Thyroid gland (tissue), 4 donors: ENCODE measurements around the gene NCKAP5. TPM values are rescaled to one million over a fixed set of nuclear protein-coding genes. Genes with fewer than 3 reads are reported as not detected.

Experiments
- DNase-seq, 2 donors: peaks; one replicate each; pipeline ENCODE4 v3.0.0-alpha.2; 2019
- H3K27ac ChIP-seq, 3 donors: fragments of 200-600 bp; sonication (generic); 1 replicate in 2 of 3; 2 replicates in 1 of 3; pipeline ENCODE4 v1.5.1; 2016 to 2019; ENCODE audit warnings: mild to moderate bottlenecking in 1 of 3, moderate library complexity in 1 of 3
- H3K27me3 ChIP-seq: fragments of 200-600 bp; sonication (generic); one replicate; pipeline ENCODE4 v1.5.1; 2019
- H3K36me3 ChIP-seq, 2 donors: fragments of 200-600 bp; sonication (generic); one replicate each; pipeline ENCODE4 v1.5.1; 2016 to 2019
- H3K4me1 ChIP-seq, 2 donors: fragments of 200-600 bp; sonication (generic); one replicate each; pipeline ENCODE4 v1.5.1; 2017 to 2019
- H3K4me3 ChIP-seq, 3 donors: fragments of 200-600 bp; sonication (generic); replicated peaks in 1 of 3; 1 replicate in 2 of 3; 2 replicates in 1 of 3; pipeline ENCODE4 v1.5.1; 2016; ENCODE audit warnings: mild to moderate bottlenecking in 1 of 3
- H3K9me3 ChIP-seq: fragments of 200-600 bp; sonication (generic); one replicate; pipeline ENCODE4 v1.5.1; 2017
- POLR2A ChIP-seq, 2 donors: fragments of 450-650 bp; IDR thresholded peaks; one replicate each; pipeline ENCODE4 v1.6.1; 2017; ENCODE audit warnings: antibody characterized with exemption in 2 of 2, mild to moderate bottlenecking in 2 of 2, moderate library complexity in 1 of 2
- WGBS, 2 donors: methylation state at CpG; one replicate each; pipeline ENCODE4 v1.1.5; 2017; 5-methylcytosine and 5-hydroxymethylcytosine counted together
- intact Hi-C: fragments of 100-400 bp; cut with DNase I; formaldehyde crosslinking; loops from one replicate; pipeline ENCODE4 v1.15.1; 2023
- total RNA-seq, 4 donors: library from RNA; depleted of rRNA; stranded (reverse); fragments of >200 nt; gene quantifications; one replicate each; pipeline ENCODE4 v1.2.3, GENCODE V29; 2016
- TF ChIP-seq, protein P1 (sequence below), 6 experiments: fragments of 200-600 bp in 3 of 6; fragments of 450-650 bp in 3 of 6; sonication (generic) in 3 of 6; IDR thresholded peaks; one replicate each; pipeline ENCODE4 v1.5.1; 2016 to 2019; ENCODE audit warnings: antibody characterized with exemption in 6 of 6, mild to moderate bottlenecking in 2 of 6, inconsistent platforms in 1 of 6, moderate library complexity in 1 of 6

Gene NCKAP5
- total RNA-seq, 4 donors from 2014 or later, result 0.45 to 1.2 (median 0.76) TPM

GRCh38 chr2:133331436-133331835, 236.8 kb downstream of the NCKAP5 start:
- TF ChIP-seq, protein P1, sequence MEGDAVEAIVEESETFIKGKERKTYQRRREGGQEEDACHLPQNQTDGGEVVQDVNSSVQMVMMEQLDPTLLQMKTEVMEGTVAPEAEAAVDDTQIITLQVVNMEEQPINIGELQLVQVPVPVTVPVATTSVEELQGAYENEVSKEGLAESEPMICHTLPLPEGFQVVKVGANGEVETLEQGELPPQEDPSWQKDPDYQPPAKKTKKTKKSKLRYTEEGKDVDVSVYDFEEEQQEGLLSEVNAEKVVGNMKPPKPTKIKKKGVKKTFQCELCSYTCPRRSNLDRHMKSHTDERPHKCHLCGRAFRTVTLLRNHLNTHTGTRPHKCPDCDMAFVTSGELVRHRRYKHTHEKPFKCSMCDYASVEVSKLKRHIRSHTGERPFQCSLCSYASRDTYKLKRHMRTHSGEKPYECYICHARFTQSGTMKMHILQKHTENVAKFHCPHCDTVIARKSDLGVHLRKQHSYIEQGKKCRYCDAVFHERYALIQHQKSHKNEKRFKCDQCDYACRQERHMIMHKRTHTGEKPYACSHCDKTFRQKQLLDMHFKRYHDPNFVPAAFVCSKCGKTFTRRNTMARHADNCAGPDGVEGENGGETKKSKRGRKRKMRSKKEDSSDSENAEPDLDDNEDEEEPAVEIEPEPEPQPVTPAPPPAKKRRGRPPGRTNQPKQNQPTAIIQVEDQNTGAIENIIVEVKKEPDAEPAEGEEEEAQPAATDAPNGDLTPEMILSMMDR (IDR thresholded peaks at IDR 0.05), result no peak
- TF ChIP-seq POLR2A (IDR thresholded peaks at IDR 0.05), result no peak
- Histone ChIP-seq H3K4me1 (peaks cover 0 to 3% of the 10 kb centered on the region in 2 donors), H3K4me3 (no peak overlapping the region), H3K36me3 (no peaks in the 10 kb centered on the region), H3K27me3 (no peaks in the 10 kb centered on the region), H3K9me3 (no peaks in the 10 kb centered on the region), H3K27ac (no peak overlapping the region)
- intact Hi-C loops, result no loop called here
- 56 to 57% methylated on average over 6 of the region's 6 CpGs for WGBS, 2 donors
- DNase-seq, result no peak

DNA sequence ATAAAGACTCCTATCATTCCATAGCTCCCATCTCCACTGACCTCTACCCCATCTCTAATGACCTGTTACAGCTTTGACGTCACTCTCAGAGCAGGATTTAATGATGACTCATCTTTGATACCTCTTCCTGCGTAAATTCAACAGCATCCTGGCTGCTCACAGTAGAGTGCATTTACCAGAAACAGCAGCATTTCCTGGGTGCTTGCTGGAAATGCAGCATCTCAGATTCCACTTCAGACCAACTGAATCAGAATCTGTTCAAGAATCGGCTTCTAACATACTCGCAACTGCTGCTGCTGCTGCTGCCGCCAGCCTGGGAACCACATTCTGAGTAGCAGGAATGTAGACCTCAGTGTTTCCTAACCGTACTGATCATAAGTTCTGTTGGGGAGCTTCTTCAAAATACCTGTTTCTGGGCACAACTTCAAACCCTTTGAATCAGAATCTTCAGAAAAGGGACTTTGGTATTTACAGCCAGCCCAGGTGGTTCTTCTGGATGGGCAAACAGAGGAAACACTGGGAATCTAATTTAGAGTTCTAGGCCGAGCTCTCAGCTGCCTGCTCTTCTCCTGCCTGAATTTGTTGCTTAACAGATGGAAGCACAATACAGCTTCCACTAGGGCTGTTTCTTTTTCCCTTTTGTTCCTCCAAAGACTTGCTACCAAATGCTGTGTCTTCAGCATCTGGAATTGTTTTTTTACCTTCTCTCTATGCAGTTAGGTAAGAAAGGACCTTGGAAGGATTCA, 241.4 kb downstream of the NCKAP5 start:
- H3K36me3 ChIP-seq, result no peaks in the 10 kb centered on the region
- H3K27ac ChIP-seq, result no peak overlapping the region
- DNase-seq, result no peak
- 75 to 86% methylated on average over 7 of the region's 7 CpGs for WGBS, 2 donors
- H3K4me1 ChIP-seq, result no peaks in the 10 kb centered on the region
- intact Hi-C loops, result no loop called here
- TF ChIP-seq, protein P1 (IDR thresholded peaks at IDR 0.05), result no peak
- TF ChIP-seq POLR2A (IDR thresholded peaks at IDR 0.05), result no peak
- H3K4me3 ChIP-seq, result no peak overlapping the region
- H3K27me3 ChIP-seq, result no peaks in the 10 kb centered on the region
- H3K9me3 ChIP-seq, result no peaks in the 10 kb centered on the region

- intact Hi-C loops, result no loop called here
- WGBS, 2 donors, result 85 to 87% methylated on average over 4 of the region's 4 CpGs
- Histone ChIP-seq H3K36me3 (no peaks in the 10 kb centered on the region), H3K27ac (no peak overlapping the region), H3K4me3 (no peak overlapping the region), H3K4me1 (no peaks in the 10 kb centered on the region), H3K9me3 (no peaks in the 10 kb centered on the region), H3K27me3 (no peaks in the 10 kb centered on the region)
- DNase-seq, result no peak
- no peak for TF ChIP-seq POLR2A (IDR thresholded peaks at IDR 0.05)
- TF ChIP-seq, protein P1 (IDR thresholded peaks at IDR 0.05), result no peak
Measured at GRCh38 chr2:133324150-133324561, 244.1 kb downstream of the NCKAP5 start.

DNA sequence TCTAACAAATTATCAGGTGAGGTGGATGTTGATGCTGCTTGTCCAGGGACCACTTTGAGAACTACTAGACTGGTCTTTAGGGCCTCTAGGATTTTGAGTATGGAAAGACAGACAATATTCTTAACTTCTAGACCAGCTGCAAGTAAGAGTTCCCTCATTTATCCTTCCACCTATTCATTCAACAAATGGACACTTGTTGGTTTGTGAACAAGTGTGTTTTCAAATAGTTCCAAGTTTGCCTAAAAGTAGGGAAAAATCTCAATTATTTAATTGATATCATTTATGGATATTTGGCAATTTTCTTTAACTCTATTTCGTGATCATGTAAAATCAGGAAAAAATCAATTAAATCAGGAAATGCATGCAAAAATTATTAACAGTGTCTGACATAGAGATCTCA, 245.4 kb downstream of the NCKAP5 start:
- no peaks in the 10 kb centered on the region for H3K9me3 ChIP-seq
- TF ChIP-seq, protein P1 (IDR thresholded peaks at IDR 0.05), result no peak
- H3K4me3 ChIP-seq, result no peak overlapping the region
- no peak overlapping the region for H3K27ac ChIP-seq
- WGBS, 2 donors, result 78 to 79% methylated on average over 1 of the region's 1 CpG
- no peak for DNase-seq
- intact Hi-C loops, result no loop called here
- H3K27me3 ChIP-seq, result no peaks in the 10 kb centered on the region
- no peaks in the 10 kb centered on the region for H3K36me3 ChIP-seq
- no peaks in the 10 kb centered on the region for H3K4me1 ChIP-seq

DNA sequence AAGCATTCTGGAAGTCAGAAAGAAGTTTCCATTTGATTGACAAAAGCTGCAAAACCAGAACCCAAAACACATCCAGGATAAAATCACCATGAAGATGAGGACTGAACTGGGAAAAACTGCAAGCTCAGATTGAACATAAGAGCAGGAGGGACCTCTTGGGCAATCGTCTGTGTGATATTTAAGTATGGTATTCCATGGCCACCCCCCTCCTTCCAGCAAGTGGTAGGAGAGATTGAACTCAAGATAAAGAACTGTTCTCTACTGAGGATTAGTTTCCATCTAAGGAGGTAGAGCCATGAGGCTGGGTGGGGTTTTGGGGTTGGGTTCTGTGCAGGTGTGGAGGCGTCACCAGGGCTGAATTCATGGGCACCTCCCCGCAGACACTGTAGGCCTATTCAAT, 251.1 kb downstream of the NCKAP5 start:
- WGBS, 2 donors, result 65 to 74% methylated on average over 2 to 3 of the region's 3 CpGs
- intact Hi-C loops, result no loop called here

More for the DNA sequence above, 251.1 kb downstream of the NCKAP5 start:
- TF ChIP-seq POLR2A (IDR thresholded peaks at IDR 0.05), result no peak
- TF ChIP-seq, protein P1 (IDR thresholded peaks at IDR 0.05), result no peak
- no peak for DNase-seq
- Histone ChIP-seq H3K36me3 (no peaks in the 10 kb centered on the region), H3K27me3 (no peaks in the 10 kb centered on the region), H3K4me3 (no peak overlapping the region), H3K4me1 (no peaks in the 10 kb centered on the region), H3K27ac (no peak overlapping the region), H3K9me3 (no peaks in the 10 kb centered on the region)
